Pulmonary artery endothelial cell (primary cell): Measurements from ENCODE around the gene STK17A. TPM values are rescaled to one million over a fixed set of nuclear protein-coding genes. Genes with fewer than 3 reads are reported as not detected.

Experiments
- DNase-seq: peaks from one replicate; pipeline ENCODE4 v3.0.0-alpha.2; 2011; ENCODE audit warnings: low read depth, low spot score
- total RNA-seq: library from RNA; depleted of rRNA; stranded (reverse); fragments of >200 nt; gene quantifications from 2 replicates; pipeline ENCODE4 v1.2.3, GENCODE V29; 2014

STK17A gene
- total RNA-seq, 1 donor from 2014 or later: 72.3 TPM

- DNase-seq: no peak
These were observed 51.5 kb downstream of the STK17A start for GRCh38 chr7:43634384-43634783.

- DNase-seq: no peak
These were observed 53.2 kb downstream of the STK17A start for GRCh38 chr7:43636093-43636492.

- no peak for DNase-seq
These were observed 54.4 kb downstream of the STK17A start for GRCh38 chr7:43637114-43637806.

- peak; percentile 95 for DNase-seq
These were observed 57.1 kb downstream of the STK17A start for GRCh38 chr7:43639858-43640491.

- DNase-seq: no peak
These were observed 57.8 kb downstream of the STK17A start for GRCh38 chr7:43640679-43641078.

- no peak for DNase-seq
These were observed 60.2 kb downstream of the STK17A start for GRCh38 chr7:43642897-43643630.

- DNase-seq: no peak
These were observed 60.9 kb downstream of the STK17A start for GRCh38 chr7:43643846-43644245.

- DNase-seq: no peak
These were observed 62.9 kb downstream of the STK17A start for GRCh38 chr7:43645699-43646226.

GRCh38 chr7:43646603-43647338 lies 63.9 kb downstream of the STK17A start:
- no peak for DNase-seq

- peak; percentile 95 for DNase-seq
These were observed 64.4 kb downstream of the STK17A start for GRCh38 chr7:43647339-43647672.

GRCh38 chr7:43647673-43648472 lies 65.0 kb downstream of the STK17A start:
- peak; percentile 94 for DNase-seq

GRCh38 chr7:43648473-43649406 lies 65.8 kb downstream of the STK17A start:
- DNase-seq: no peak

GRCh38 chr7:43649755-43650274 lies 66.9 kb downstream of the STK17A start:
- no peak for DNase-seq

- peak; percentile 76 for DNase-seq
These were observed 67.6 kb downstream of the STK17A start for GRCh38 chr7:43650457-43651052.

- no peak for DNase-seq
These were observed 69.5 kb downstream of the STK17A start for GRCh38 chr7:43652364-43652763.

- DNase-seq: no peak
These were observed 70.6 kb downstream of the STK17A start for GRCh38 chr7:43653466-43653865.

GRCh38 chr7:43653891-43654504 lies 71.1 kb downstream of the STK17A start:
- no peak for DNase-seq

GRCh38 chr7:43655584-43655983 lies 72.7 kb downstream of the STK17A start:
- no peak for DNase-seq

- no peak for DNase-seq
These were observed 74.1 kb downstream of the STK17A start for GRCh38 chr7:43656997-43657396.
